ENCODE results near the gene NUDT16L1.

DNA sequence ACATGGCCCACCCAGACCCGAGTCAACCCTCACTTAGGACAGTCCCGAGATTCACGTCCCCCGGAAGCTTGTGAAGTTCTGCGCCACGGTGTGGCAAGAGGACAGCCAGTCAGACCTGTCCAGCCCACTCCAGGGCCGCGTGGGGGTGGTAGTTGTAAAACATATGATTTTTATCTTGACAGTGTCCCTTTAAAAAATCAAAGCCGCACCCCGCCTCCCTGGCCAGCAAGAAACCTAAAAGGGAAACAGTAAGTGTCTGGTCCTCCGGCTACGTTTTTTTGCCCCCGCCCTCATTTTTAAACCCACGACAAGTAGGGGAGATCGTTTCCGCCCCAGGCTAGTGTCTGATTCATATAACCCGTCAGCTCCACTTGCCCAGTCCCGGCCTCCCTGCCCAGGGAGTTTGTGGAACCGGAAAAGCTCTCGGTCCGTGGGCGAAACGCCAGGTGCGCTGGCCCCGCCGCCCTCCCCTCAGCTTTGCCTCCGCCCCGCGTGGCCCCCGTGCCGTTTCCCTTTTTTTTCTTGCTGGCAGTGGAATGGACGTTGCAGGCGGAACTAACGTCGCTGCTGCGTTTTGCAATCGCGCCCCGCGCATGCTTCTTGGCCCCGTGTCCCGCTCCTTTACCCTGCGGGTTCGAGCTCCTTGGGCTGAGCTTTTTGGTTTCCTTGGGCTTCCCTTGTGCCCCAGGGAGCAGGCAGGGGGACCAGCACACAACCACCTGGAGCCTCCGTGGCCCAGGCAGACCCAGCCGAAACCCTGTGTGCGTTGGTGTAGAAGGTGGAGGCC, 13.3 kb upstream of the NUDT16L1 start:
- TF ChIP-seq, protein P1, sequence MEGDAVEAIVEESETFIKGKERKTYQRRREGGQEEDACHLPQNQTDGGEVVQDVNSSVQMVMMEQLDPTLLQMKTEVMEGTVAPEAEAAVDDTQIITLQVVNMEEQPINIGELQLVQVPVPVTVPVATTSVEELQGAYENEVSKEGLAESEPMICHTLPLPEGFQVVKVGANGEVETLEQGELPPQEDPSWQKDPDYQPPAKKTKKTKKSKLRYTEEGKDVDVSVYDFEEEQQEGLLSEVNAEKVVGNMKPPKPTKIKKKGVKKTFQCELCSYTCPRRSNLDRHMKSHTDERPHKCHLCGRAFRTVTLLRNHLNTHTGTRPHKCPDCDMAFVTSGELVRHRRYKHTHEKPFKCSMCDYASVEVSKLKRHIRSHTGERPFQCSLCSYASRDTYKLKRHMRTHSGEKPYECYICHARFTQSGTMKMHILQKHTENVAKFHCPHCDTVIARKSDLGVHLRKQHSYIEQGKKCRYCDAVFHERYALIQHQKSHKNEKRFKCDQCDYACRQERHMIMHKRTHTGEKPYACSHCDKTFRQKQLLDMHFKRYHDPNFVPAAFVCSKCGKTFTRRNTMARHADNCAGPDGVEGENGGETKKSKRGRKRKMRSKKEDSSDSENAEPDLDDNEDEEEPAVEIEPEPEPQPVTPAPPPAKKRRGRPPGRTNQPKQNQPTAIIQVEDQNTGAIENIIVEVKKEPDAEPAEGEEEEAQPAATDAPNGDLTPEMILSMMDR (IDR thresholded peaks at IDR 0.05), result no peak
- no peak for TF ChIP-seq NR3C1 (CRISPR knock-in tag; conservative IDR thresholded peaks at IDR 0.05; ENCODE audit: low read depth)
- TF ChIP-seq, protein P2, sequence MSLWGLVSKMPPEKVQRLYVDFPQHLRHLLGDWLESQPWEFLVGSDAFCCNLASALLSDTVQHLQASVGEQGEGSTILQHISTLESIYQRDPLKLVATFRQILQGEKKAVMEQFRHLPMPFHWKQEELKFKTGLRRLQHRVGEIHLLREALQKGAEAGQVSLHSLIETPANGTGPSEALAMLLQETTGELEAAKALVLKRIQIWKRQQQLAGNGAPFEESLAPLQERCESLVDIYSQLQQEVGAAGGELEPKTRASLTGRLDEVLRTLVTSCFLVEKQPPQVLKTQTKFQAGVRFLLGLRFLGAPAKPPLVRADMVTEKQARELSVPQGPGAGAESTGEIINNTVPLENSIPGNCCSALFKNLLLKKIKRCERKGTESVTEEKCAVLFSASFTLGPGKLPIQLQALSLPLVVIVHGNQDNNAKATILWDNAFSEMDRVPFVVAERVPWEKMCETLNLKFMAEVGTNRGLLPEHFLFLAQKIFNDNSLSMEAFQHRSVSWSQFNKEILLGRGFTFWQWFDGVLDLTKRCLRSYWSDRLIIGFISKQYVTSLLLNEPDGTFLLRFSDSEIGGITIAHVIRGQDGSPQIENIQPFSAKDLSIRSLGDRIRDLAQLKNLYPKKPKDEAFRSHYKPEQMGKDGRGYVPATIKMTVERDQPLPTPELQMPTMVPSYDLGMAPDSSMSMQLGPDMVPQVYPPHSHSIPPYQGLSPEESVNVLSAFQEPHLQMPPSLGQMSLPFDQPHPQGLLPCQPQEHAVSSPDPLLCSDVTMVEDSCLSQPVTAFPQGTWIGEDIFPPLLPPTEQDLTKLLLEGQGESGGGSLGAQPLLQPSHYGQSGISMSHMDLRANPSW (CRISPR knock-in tag; conservative IDR thresholded peaks at IDR 0.05; ENCODE audit: low read depth), result no peak
- no peak for TF ChIP-seq MXD4 (CRISPR knock-in tag; IDR thresholded peaks at IDR 0.05; ENCODE audit: borderline replicate concordance)
- TF ChIP-seq SP1 (CRISPR knock-in tag; conservative IDR thresholded peaks at IDR 0.05), result no peak
- TF ChIP-seq GABPB1 (CRISPR knock-in tag; IDR thresholded peaks at IDR 0.05), result no peak
- no peak for TF ChIP-seq ATF2 (CRISPR knock-in tag; IDR thresholded peaks at IDR 0.05; ENCODE audit: borderline replicate concordance, low read depth)
- TF ChIP-seq, protein P3, sequence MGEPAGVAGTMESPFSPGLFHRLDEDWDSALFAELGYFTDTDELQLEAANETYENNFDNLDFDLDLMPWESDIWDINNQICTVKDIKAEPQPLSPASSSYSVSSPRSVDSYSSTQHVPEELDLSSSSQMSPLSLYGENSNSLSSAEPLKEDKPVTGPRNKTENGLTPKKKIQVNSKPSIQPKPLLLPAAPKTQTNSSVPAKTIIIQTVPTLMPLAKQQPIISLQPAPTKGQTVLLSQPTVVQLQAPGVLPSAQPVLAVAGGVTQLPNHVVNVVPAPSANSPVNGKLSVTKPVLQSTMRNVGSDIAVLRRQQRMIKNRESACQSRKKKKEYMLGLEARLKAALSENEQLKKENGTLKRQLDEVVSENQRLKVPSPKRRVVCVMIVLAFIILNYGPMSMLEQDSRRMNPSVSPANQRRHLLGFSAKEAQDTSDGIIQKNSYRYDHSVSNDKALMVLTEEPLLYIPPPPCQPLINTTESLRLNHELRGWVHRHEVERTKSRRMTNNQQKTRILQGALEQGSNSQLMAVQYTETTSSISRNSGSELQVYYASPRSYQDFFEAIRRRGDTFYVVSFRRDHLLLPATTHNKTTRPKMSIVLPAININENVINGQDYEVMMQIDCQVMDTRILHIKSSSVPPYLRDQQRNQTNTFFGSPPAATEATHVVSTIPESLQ (CRISPR knock-in tag; IDR thresholded peaks at IDR 0.05), result no peak
- no peak for TF ChIP-seq FOXP1 (CRISPR knock-in tag; IDR thresholded peaks at IDR 0.05; ENCODE audit: borderline replicate concordance)
- TF ChIP-seq ZNF138 (CRISPR knock-in tag; conservative IDR thresholded peaks at IDR 0.05), result no peak
- TF ChIP-seq, protein P4, sequence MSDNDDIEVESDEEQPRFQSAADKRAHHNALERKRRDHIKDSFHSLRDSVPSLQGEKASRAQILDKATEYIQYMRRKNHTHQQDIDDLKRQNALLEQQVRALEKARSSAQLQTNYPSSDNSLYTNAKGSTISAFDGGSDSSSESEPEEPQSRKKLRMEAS (CRISPR knock-in tag; IDR thresholded peaks at IDR 0.05), result no peak
- no peak for TF ChIP-seq NFE2L1 (CRISPR knock-in tag; IDR thresholded peaks at IDR 0.05)
- no peak for TF ChIP-seq ELF4 (CRISPR knock-in tag; IDR thresholded peaks at IDR 0.05; ENCODE audit: low read depth)
- TF ChIP-seq NFYB (CRISPR knock-in tag; conservative IDR thresholded peaks at IDR 0.05; ENCODE audit: low read depth), result no peak
